Uterus (tissue), 2 donors: ENCODE measurements around the gene ELOVL7.

Experiments used
- CTCF ChIP-seq, 4 experiments: fragments of 200-600 bp in 2 of 4; fragments of 450-650 bp in 2 of 4; sonication (generic) in 2 of 4; IDR thresholded peaks; one replicate each; pipeline ENCODE4 v1.5.1; 2016 to 2019; ENCODE audit warnings: antibody characterized with exemption in 4 of 4, mild to moderate bottlenecking in 2 of 4, moderate library complexity in 1 of 4
- POLR2A ChIP-seq, 2 donors: fragments of 450-650 bp; IDR thresholded peaks; one replicate each; pipeline ENCODE4 v1.6.1; 2016; ENCODE audit warnings: antibody characterized with exemption in 2 of 2, mild to moderate bottlenecking in 1 of 2, moderate library complexity in 1 of 2

GRCh38 chr5:60703944-60704343, 140.1 kb downstream of the ELOVL7 start:
- TF ChIP-seq POLR2A (IDR thresholded peaks at IDR 0.05) (no peak), CTCF (IDR thresholded peaks at IDR 0.05) (no peak)
